ENCODE results near the gene PUS7L. TPM values are rescaled to one million over a fixed set of nuclear protein-coding genes. Genes with fewer than 3 reads are reported as not detected.
"Not testable (repeated sequence)": the region's sequence is repeated elsewhere in the genome, so short reads cannot be mapped to it uniquely, and the experiment has no call there.

Gene PUS7L
- total RNA-seq, 1 experiment from 2014 or later: 10.2 TPM

GRCh38 chr12:43758247-43758727 is 303 bp downstream of the PUS7L start:
- peak overlapping the region; percentile 81 for H3K4me3 Mint-ChIP-seq (ENCODE audit: low read depth, unreplicated experiment)
- CTCF ChIA-PET: interaction anchor here (0.7 kb wide), 1 partner anchor 797 kb away, joined by 6 read pairs; no protein-coding TSS in a partner anchor
- peaks cover 30% of the 10 kb centered on the region for H3K36me3 Mint-ChIP-seq (ENCODE audit: insufficient read depth, unreplicated experiment)
- peaks cover 3% of the 10 kb centered on the region for H3K9me3 Mint-ChIP-seq (ENCODE audit: low read depth, unreplicated experiment)
- TSS peak; percentile 80 for BruUV-seq (replicated peaks)
- peak; percentile 19 for DNase-seq
- intact Hi-C loops (cut with micrococcal nuclease; ENCODE audit: unreplicated experiment): no loop called here
- peaks cover 30% of the 10 kb centered on the region for H3K4me1 Mint-ChIP-seq (ENCODE audit: low read depth, unreplicated experiment)
- H3K27ac Mint-ChIP-seq (ENCODE audit: unreplicated experiment): peak overlapping the region; percentile 74
- no peak for TF ChIP-seq CTCF (IDR thresholded peaks at IDR 0.05; ENCODE audit: unreplicated experiment)
- no peaks in the 10 kb centered on the region for H3K27me3 Mint-ChIP-seq (ENCODE audit: unreplicated experiment)

- Mint-ChIP-seq H3K4me3 (ENCODE audit: low read depth, unreplicated experiment) (no peak overlapping the region), H3K36me3 (ENCODE audit: insufficient read depth, unreplicated experiment) (peaks cover 16% of the 10 kb centered on the region), H3K27me3 (ENCODE audit: unreplicated experiment) (no peaks in the 10 kb centered on the region), H3K9me3 (ENCODE audit: low read depth, unreplicated experiment) (peaks cover 3% of the 10 kb centered on the region), H3K27ac (ENCODE audit: unreplicated experiment) (no peak overlapping the region), H3K4me1 (ENCODE audit: low read depth, unreplicated experiment) (peaks cover 19% of the 10 kb centered on the region)
- intact Hi-C loops (cut with micrococcal nuclease; ENCODE audit: unreplicated experiment): no loop called here
- BruUV-seq (replicated peaks): no TSS peak
- no peak for DNase-seq
- CTCF ChIA-PET: no interaction called here
- TF ChIP-seq CTCF (IDR thresholded peaks at IDR 0.05; ENCODE audit: unreplicated experiment): no peak
These were observed 4.6 kb downstream of the PUS7L start for GRCh38 chr12:43754015-43754414.

GRCh38 chr12:43751360-43751759 is 7.2 kb downstream of the PUS7L start:
- H3K27me3 Mint-ChIP-seq (ENCODE audit: unreplicated experiment): not testable (repeated sequence)

GRCh38 chr12:43750814-43751213 is 7.8 kb downstream of the PUS7L start:
- no peaks in the 10 kb centered on the region for H3K27me3 Mint-ChIP-seq (ENCODE audit: unreplicated experiment)
- intact Hi-C loops (cut with micrococcal nuclease; ENCODE audit: unreplicated experiment): no loop called here

More at GRCh38 chr12:43751360-43751759, 7.2 kb downstream of the PUS7L start:
- BruUV-seq (replicated peaks); H3K36me3 Mint-ChIP-seq (ENCODE audit: insufficient read depth, unreplicated experiment); H3K9me3 Mint-ChIP-seq (ENCODE audit: low read depth, unreplicated experiment); intact Hi-C loops (cut with micrococcal nuclease; ENCODE audit: unreplicated experiment); H3K4me3 Mint-ChIP-seq (ENCODE audit: low read depth, unreplicated experiment); DNase-seq; H3K4me1 Mint-ChIP-seq (ENCODE audit: low read depth, unreplicated experiment); CTCF ChIA-PET; H3K27ac Mint-ChIP-seq (ENCODE audit: unreplicated experiment): not testable (repeated sequence)

More at GRCh38 chr12:43750814-43751213, 7.8 kb downstream of the PUS7L start:
- H3K4me3 Mint-ChIP-seq (ENCODE audit: low read depth, unreplicated experiment): no peak overlapping the region
- H3K36me3 Mint-ChIP-seq (ENCODE audit: insufficient read depth, unreplicated experiment): no peaks in the 10 kb centered on the region
- TF ChIP-seq CTCF (IDR thresholded peaks at IDR 0.05; ENCODE audit: unreplicated experiment): no peak
- no peaks in the 10 kb centered on the region for H3K4me1 Mint-ChIP-seq (ENCODE audit: low read depth, unreplicated experiment)
- H3K9me3 Mint-ChIP-seq (ENCODE audit: low read depth, unreplicated experiment): no peaks in the 10 kb centered on the region
- no peak for DNase-seq
- BruUV-seq (replicated peaks): no TSS peak
- CTCF ChIA-PET: no interaction called here
- H3K27ac Mint-ChIP-seq (ENCODE audit: unreplicated experiment): no peak overlapping the region
